Mammary epithelial cell (primary cell): ENCODE data around the gene RARS1.

Source experiments
- CTCF ChIP-seq, 2 donors: IDR thresholded peaks in 1 of 2; conservative IDR thresholded peaks in 1 of 2; 2 replicates each; pipeline ENCODE4 v1.5.1; 2011 to 2012; ENCODE audit warnings: inconsistent platforms in 2 of 2, low read length in 2 of 2, mild to moderate bottlenecking in 2 of 2, control low read depth in 1 of 2, low read depth in 1 of 2; ENCODE audit not compliant: insufficient read depth in 1 of 2; ENCODE audit errors: extremely low read depth in 1 of 2
- EZH2 ChIP-seq: IDR thresholded peaks from 2 replicates; pipeline ENCODE4 v1.6.1; 2012; ENCODE audit warnings: low read length, inconsistent platforms, borderline replicate concordance

DNA sequence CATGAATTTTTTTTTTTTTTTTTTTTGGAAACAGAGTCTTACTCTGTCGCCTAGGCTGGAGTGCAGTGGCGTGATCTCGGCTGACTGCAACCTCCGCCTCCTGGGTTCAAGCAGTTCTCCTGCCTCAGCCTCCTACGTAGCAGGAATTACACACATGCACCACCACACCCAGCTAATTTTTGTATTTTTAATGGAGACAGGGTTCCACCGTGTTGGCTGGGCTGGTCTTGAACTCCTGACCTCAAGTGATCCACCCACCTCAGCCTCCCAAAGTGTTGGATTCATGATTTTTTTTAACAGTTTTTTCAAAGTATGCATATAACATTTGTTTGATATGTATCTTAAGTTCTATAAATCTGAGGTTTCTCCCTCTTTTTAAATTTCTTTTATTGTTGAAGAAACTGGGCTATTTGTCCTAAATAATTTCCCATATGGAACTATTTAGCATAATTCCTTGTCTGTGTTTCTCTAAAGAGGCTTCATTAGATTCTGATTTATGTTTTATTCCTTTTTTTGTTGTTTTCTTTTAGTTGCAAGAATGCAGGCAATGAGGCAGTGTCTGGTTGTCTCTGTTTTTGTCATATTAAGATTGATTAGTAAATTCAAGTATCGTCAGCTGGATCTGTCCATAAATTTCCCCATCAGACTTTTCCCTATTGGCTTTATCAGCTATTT, 16.4 kb downstream of the RARS1 start:
- no peak for TF ChIP-seq CTCF (conservative IDR thresholded peaks at IDR 0.05 in 1 of 2, IDR thresholded peaks at IDR 0.05 in 1 of 2; ENCODE audit: extremely low read depth in 1 of 2, insufficient read depth in 1 of 2, low read depth in 1 of 2, low read length in 2 of 2)
- no peak for TF ChIP-seq EZH2
